Endometrial microvascular endothelial cells (primary cell): Measurements from ENCODE around the gene AATK. TPM values are rescaled to one million over a fixed set of nuclear protein-coding genes. Genes with fewer than 3 reads are reported as not detected.

Experiments used
- in situ Hi-C: cut with HindIII; loops from 2 replicates; pipeline ENCODE4 v1.10.0; 2017; ENCODE audit warnings: low sequenced_read_pairs, low pct_unique_long_range_greater_than_20kb; ENCODE audit errors: inconsistent ontology term
- total RNA-seq: library from RNA; depleted of rRNA; stranded (reverse); fragments of >200 nt; gene quantifications from one replicate; pipeline ENCODE4 v1.2.3, GENCODE V29; 2015; ENCODE audit errors: inconsistent ontology term

The AATK gene, protein sequence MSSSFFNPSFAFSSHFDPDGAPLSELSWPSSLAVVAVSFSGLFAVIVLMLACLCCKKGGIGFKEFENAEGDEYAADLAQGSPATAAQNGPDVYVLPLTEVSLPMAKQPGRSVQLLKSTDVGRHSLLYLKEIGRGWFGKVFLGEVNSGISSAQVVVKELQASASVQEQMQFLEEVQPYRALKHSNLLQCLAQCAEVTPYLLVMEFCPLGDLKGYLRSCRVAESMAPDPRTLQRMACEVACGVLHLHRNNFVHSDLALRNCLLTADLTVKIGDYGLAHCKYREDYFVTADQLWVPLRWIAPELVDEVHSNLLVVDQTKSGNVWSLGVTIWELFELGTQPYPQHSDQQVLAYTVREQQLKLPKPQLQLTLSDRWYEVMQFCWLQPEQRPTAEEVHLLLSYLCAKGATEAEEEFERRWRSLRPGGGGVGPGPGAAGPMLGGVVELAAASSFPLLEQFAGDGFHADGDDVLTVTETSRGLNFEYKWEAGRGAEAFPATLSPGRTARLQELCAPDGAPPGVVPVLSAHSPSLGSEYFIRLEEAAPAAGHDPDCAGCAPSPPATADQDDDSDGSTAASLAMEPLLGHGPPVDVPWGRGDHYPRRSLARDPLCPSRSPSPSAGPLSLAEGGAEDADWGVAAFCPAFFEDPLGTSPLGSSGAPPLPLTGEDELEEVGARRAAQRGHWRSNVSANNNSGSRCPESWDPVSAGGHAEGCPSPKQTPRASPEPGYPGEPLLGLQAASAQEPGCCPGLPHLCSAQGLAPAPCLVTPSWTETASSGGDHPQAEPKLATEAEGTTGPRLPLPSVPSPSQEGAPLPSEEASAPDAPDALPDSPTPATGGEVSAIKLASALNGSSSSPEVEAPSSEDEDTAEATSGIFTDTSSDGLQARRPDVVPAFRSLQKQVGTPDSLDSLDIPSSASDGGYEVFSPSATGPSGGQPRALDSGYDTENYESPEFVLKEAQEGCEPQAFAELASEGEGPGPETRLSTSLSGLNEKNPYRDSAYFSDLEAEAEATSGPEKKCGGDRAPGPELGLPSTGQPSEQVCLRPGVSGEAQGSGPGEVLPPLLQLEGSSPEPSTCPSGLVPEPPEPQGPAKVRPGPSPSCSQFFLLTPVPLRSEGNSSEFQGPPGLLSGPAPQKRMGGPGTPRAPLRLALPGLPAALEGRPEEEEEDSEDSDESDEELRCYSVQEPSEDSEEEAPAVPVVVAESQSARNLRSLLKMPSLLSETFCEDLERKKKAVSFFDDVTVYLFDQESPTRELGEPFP (N-terminal part only)
- 3.3 TPM for total RNA-seq

DNA sequence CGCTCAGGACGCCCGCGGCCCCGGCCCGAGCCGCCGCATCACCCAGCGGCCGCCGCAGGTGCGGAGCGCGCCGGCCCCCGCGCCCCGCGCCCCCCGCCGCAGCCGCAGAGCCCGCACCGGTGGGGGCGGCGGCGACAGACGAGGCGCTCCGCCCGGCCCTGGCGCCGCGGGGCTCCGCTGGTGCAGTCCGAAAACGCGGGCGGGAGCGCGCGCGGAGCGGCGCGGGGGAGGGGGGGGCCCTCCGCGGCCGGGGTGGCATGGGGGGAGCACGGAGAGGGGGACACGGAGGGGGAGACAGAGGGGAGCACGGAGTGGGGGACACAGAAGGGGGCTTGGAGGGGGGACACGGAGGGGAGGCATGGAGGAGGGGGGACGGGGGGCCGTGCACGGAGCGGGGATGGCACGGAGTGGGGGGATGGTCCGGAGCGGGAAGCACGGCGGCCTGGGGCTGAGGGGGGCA is at the start of gene AATK:
Gene AATK (minus strand): TSS at position 189 of the 460 bp plus-strand sequence. CDS start 229 bp downstream, outside the sequence.
- in situ Hi-C loops: no loop called here

DNA sequence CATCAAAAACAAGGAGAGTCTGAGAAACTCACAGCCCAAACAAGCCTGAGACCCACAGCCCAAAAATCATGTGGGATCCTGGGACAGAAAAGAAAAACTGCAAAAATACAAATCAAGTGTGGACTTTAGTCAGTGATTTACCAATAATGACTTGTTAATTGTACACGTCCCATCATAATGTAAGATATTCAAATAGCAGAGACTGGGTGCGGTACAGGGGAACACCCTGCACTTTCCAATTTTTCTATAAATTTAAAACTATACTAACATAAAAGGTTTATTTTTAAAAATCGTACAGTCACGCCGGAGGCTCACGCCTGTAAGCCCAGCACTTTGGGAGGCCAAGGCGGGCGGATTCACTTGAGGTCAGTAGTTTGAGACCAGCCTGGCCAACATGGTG is 48.0 kb upstream of the AATK start:
- in situ Hi-C loops: no loop called here

DNA sequence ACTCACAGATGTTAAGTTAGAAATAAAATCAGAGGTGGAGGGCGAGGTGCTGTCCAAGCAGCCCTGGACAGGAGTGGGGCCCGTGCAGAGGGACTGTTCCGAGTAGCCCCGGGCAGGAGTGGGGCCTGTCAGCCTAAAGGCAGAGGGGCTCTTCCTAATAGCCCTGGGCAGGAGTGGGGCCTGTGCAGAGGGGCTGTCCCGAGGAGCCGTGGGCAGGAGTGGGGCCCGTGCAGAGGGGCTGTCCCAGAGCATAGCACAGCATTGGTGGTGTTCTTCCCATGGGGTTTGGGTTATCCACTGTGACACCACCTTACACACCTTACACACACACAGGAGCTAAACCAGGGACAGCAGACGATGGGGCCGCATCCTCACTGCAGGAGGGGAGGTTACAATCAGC is 46.3 kb upstream of the AATK start:
- in situ Hi-C loops: no loop called here

DNA sequence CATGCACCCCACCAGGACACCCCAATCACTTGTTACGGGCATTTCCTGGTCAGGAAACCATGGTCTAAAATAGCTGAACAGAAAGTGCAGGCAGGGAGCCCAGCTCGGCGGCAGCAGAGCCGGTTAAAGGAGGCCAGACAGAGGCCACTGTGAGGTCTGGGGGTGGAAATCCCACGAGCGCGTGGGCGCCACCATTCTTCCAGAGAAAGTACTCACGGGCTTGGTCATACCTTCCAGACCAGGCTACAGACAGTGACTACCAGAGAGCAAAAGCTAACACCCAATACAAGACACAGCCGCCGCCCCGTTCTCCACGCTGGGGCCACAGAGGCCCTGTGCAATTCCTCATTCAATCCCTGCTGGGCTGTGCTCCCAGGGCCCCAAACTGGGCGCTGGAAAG is 44.8 kb upstream of the AATK start:
- in situ Hi-C loops: no loop called here

DNA sequence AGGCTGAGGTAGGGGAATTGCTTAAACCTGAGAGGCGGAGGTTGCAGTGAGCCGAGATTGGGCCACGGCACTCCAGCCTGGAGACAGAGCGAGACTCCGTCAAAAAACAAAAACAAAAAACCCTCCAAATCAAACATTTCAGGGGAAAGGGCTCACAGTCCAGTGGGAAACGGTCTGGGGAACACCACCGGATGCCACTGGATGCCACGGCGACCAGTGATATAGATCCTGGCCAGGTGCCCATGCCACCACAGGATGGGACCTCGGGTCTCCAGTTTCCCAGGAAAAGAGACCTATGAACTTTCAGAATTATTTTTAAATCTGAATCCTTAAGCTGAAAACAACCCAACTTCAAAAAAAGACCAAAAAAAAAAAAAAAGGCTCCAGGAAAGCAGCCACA is 44.4 kb upstream of the AATK start:
- in situ Hi-C loops: no loop called here

DNA sequence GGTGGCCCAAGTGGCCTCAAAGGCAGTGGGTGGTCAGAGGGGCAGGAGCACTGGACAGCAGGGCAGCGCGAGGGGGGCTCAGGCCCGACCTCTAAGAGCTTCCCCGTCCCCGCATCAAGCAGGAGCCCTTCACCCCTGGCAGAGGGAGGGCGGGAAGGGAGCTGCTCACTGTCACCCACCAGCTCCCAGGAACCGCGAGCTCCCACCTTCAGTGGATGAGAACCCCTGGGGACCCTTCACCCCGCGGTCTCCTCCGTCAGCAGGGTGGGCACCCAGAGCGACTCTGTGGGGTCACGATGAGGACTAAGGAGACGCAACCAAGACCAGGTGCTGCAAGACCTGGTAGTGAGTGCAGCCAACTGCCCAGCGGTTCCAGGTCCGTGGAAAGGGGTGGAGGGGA is 43.1 kb upstream of the AATK start:
- in situ Hi-C loops: no loop called here

DNA sequence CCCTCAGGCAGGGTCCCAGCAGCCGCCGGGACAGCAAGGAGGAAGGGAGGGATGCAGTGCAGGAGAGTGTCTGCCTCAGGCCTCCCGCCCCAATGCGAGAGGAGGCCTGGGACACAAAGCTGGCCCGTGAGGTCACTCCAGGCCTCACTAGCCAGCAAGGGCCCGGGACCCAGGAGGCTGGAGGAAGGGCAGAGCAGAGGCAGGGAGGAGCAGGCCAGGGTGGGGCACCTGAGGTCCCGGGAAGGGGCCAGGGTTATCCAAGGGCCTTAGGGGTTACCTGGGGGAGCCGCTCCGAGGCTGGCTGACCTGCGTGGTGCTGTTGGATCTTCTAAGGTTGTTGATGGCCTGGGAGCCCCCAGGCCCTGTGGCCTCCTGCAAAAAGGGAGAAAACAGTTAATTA is 42.6 kb upstream of the AATK start:
- in situ Hi-C loops: no loop called here

DNA sequence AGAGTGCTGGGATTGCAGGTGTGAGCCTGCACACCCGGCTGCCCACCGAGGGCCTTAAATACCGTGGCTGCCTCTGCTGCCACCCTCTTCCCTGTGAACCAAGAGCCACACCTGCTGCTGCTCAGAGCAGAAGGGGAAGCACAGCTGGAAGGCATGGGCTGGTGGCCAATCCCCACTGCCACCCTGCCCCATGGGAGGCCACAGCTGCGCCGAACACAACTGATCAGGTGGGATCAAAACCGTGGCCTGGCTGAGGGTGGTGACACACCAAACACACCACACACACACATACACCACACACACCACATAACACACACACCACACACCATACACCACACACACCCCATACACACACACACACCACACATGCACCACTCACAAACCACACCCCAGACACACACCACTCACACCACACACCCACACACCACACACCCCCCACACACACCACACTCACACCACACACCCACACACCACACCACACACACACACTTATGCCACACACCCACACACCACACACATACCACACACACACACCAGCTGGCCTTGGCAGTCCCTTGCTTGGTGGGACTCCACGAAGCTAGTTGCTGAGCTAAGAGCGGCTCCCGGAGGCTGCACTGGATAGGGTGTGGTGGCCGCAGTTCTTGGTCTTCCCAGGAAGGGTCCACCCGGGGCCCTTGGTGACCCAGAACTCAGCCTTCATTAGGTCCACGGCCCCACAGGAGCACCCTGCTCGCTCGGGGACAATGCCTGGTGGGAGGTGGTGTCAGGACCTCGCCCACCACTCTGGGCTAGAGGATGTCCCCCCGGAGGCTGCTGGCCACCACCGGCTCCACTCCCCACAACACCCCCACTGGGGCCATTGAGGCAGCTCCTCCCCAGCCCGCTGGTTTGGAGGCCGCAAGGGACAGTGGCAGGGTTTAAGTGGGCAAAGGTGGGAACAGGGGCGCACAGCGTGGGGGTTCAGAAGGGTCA is 41.9 kb upstream of the AATK start:
- in situ Hi-C loops: no loop called here

DNA sequence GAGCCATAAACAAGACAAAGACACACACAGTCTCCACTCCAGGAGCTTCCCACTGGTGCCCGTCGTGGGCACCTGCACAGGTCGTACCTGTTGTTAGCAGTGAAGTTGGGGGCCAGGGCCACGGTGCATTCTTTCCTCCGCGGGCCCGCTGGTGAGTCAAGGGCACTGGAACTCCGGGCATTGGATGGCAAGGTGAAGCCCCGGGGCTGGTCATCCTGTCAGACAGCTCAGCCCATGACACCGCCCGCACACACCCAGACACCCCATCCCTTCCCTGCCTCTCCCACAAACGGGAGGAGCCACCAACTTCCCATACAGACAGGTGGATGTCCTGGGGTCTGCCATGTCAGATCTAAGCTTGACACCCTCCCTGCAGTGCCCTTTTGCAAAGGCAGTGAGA is 40.6 kb upstream of the AATK start:
- in situ Hi-C loops: no loop called here

DNA sequence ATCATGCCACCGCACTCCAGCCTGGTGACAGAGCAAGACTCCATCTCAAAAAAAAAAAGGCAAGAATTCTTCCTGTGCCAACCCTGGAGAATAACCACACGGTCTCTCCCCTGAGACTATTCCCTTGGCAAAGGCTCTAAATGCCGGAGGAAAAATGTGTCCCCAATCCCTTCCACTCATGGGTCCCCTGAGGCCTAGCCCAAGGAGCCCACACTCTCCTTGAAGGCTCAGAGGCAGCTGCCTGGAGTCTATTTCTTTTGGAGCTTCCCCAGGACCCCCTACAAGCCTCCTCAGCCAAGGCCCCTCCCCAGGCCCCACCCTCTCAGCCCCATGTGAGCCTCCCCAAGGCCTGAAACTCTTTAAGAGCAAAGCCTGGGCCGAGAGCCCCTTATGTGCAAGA is 40.1 kb upstream of the AATK start:
- in situ Hi-C loops: no loop called here

DNA sequence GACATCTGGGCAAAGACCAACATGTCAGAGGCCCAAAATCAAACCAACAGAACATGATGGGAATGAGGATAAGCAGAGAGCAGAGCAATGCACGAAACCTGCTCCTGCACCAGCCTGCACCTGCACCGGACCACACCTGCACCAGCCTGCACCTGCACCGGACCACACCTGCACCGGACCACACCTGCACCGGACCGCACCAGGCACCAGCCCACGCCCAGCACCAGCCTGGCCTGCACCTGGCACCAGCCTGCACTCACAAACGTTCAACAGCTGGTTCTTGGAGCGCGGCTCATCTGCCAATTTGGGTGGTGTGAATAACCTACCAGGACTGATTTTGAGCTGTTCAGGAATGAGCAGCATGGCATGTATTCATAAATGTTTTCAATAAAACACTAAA is 38.6 kb upstream of the AATK start:
- in situ Hi-C loops: no loop called here

DNA sequence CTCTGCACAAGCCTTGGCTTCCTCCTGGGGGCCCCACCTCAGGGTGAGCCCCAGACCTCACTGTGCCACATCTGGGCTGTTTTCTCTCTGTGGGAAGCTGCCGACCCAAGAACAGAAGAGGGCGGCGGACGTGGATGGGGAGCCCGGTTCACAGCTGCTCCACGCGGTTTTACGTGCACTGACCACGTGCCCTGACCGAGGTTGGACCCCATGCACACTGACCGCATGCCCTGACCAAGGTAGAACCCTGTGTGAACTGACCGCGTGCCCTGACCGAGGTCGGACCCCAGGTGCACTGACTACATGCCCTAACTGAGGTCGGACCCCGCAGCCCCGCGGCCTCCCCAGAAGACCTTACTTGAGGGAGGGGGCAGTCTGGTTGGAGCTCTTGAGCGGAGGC is 37.1 kb upstream of the AATK start:
- in situ Hi-C loops: no loop called here

DNA sequence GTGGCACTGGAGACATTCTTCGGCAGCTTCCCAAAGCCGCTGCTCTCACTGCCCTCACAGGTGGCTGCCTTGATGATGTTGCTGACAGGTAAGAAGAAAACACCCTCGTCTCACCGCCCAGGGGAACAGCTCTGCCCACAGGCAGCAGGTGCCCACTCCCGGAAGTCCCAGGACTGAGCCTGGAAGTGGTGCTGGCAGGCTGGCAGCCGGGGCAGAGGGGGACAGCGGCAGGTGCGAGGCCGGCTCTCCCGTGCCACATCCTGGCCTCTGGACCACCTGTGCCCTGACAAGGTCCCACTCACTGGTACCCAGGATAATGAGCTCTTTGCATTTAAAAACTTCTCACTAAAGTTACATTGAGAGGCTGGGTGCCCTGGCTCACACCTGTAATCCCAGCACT is 36.3 kb upstream of the AATK start:
- in situ Hi-C loops: no loop called here

DNA sequence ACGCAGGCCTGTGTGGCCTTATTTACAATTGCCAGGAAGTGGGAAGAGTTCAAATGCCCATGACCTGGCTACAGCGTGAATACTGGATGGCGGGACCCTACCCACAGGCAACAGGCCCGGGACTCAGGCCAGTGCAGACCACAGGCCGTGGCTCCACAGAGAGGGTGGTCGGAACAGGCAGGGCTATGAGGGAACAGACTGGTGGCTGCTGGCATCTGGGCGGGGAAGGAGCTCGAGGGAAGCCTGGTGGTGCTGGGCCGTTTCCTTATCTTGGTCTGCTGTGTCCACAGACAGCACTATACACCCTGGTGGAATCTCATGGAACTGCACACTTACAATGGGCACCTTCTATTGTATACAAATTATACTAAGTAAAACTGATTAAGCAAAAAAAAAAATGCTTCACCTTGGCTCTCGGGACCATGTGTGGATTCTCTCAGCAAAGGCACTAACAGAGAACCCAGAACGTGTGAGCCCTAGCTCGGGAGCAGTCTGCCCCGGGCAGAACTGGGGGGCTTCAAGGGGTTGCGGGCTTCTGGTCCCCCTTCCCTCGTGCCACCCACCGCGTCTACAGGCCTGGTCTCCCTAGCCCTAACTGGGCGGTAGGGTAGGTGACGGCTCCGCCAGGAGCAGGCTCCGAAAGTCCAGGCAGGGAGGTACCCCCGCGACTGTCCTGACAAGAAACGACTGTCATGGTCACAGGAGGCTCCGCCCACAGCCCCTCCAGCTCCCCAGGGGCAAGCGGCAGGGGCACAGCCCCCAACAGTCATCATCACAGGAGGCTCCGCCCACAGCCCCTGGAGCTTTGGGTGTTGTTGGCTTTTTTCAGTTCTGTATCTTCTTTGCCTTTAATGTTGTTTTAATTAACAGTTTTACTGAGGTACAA is 34.9 kb upstream of the AATK start:
- in situ Hi-C loops: no loop called here

DNA sequence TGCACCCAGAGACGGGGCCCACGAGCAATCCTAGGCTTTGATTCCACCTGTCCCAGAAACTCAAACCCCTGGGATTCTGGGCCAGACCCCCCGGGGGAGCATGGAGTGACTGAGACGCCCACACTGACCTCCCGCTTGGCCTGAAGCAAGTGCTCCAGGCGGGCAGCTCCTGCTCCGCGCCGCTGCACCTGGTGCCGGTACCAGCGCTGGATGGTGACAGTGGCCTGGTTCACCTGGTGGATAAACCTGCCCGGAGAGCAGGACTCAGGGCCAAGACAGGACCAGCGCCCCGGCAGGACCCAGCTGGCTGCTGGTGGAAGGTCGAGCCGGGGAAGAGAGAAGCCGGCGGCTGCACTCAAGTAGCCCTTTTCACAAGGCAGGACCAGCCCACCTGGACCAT is 34.2 kb upstream of the AATK start:
- in situ Hi-C loops: no loop called here

DNA sequence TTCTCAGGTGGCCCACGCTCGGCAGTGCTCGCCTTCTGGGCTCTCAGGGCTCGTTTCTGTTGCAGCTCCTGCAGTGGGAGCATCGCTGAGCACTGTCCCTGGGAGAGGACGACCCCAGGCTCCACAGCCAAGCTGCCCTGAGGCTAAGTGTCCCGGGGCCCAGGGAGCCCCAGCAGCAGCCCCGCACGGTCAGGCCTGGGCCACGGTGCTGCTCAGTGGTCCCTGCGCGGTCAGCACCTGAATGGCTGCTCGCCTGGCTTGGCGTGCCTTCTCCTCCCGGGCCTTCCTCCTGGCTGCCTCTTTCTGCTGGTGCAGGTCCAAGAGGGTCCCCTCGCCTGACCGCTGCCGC is 33.4 kb upstream of the AATK start:
- in situ Hi-C loops: no loop called here

DNA sequence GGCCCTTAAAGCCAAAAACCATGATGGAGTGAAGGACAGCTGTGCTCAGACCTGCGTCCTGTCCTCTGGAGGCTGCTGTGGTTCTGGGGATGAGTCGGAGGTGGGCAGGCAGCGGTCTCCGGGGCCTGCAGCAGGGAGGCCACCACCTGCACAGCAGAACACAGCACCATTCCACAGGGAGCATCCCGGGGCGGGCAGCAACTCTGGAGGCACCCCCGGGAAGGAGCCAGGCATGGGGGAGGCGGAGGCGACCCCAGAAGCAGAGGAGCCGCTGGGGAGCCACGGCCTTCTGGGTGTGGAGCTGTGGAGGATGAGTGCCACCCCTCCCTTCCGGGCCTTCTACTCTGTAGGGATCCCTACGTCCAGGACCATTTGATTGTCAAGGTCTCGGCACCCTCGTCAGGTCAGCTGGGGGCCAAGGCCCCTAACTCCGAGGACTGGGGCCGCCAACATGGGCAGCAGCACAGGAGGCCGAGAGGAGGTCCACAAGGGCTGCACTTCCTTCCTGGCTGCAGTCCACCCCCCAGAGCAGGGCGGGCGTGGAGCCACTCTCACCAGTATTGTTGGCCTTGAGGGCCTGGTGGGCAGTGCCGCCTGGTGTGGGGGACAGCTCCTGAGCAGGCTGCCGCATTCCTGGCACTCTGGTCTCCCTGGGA is 32.9 kb upstream of the AATK start:
- in situ Hi-C loops: no loop called here
